ENCODE results near the gene PTPRM. TPM values are rescaled to one million over a fixed set of nuclear protein-coding genes. Genes with fewer than 3 reads are reported as not detected.

Gene PTPRM
- total RNA-seq, 1 donor = 84.7 TPM

GRCh38 chr18:7558769-7559168, 8.3 kb upstream of the PTPRM start:
- no peaks in the 10 kb centered on the region for H3K36me3 ChIP-seq (ENCODE audit: insufficient read depth, low read length)
- no peaks in the 10 kb centered on the region for H3K4me1 ChIP-seq (ENCODE audit: insufficient read depth, low read length)
- TF ChIP-seq, protein P1, sequence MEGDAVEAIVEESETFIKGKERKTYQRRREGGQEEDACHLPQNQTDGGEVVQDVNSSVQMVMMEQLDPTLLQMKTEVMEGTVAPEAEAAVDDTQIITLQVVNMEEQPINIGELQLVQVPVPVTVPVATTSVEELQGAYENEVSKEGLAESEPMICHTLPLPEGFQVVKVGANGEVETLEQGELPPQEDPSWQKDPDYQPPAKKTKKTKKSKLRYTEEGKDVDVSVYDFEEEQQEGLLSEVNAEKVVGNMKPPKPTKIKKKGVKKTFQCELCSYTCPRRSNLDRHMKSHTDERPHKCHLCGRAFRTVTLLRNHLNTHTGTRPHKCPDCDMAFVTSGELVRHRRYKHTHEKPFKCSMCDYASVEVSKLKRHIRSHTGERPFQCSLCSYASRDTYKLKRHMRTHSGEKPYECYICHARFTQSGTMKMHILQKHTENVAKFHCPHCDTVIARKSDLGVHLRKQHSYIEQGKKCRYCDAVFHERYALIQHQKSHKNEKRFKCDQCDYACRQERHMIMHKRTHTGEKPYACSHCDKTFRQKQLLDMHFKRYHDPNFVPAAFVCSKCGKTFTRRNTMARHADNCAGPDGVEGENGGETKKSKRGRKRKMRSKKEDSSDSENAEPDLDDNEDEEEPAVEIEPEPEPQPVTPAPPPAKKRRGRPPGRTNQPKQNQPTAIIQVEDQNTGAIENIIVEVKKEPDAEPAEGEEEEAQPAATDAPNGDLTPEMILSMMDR (IDR thresholded peaks at IDR 0.05; ENCODE audit: extremely low read depth, low read depth, low read length) = no peak
- no peaks in the 10 kb centered on the region for H3K27me3 ChIP-seq (ENCODE audit: insufficient read depth, low read length)
- no peak for DNase-seq (ENCODE audit: insufficient read length, low spot score, missing footprints)
- H3K27ac ChIP-seq (ENCODE audit: low read depth, low read length) = no peak overlapping the region
- no peaks in the 10 kb centered on the region for H4K20me1 ChIP-seq (ENCODE audit: insufficient read depth, low read length)
- no peaks in the 10 kb centered on the region for H3K79me2 ChIP-seq (ENCODE audit: insufficient read depth, low read length)
- no peaks in the 10 kb centered on the region for H3K9me3 ChIP-seq (ENCODE audit: low read depth, low read length)
- no peak overlapping the region for H3K4me2 ChIP-seq (ENCODE audit: insufficient read depth, low read length)
- H2AFZ ChIP-seq (ENCODE audit: low read length) = no peak overlapping the region
- H3K4me3 ChIP-seq (ENCODE audit: insufficient read depth, low read length) = no peak overlapping the region

- Histone ChIP-seq H4K20me1 (ENCODE audit: insufficient read depth, low read length) (no peaks in the 10 kb centered on the region), H3K36me3 (ENCODE audit: insufficient read depth, low read length) (no peaks in the 10 kb centered on the region)
These were observed 7.3 kb upstream of the PTPRM start for GRCh38 chr18:7559709-7560319.

DNA sequence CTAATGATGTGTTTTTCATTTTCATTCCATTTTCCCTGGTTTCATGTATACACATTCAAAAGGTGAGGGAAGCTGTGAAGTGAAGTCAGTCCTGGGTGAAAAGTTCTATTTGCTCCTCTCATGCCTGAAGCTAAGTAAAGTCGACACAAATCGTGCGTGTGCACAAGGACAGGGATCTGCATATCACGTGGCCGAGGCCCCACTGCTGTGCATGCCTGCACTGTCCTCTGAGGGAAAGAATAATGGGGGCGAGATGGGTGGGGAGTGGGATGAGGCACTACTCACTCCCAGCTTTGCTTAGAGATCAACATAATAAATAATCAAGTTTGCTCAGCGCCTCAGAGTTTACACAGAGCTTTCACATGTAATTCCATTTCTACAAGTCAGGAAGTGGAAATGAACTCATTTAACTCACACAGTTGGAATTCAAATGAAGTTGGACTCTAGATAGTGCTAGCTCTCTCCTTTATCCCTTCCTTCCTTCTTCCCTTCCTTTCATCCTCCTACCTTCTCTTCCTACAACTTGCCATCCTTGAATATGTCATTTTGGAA, 5.1 kb upstream of the PTPRM start:
- Histone ChIP-seq H4K20me1 (ENCODE audit: insufficient read depth, low read length) (no peaks in the 10 kb centered on the region), H3K4me3 (ENCODE audit: insufficient read depth, low read length) (no peak overlapping the region), H2AFZ (ENCODE audit: low read length) (peak overlapping the region; percentile 0), H3K36me3 (ENCODE audit: insufficient read depth, low read length) (no peaks in the 10 kb centered on the region), H3K4me2 (ENCODE audit: insufficient read depth, low read length) (no peak overlapping the region), H3K4me1 (ENCODE audit: insufficient read depth, low read length) (peaks cover 6% of the 10 kb centered on the region), H3K9me3 (ENCODE audit: low read depth, low read length) (no peaks in the 10 kb centered on the region), H3K27ac (ENCODE audit: low read depth, low read length) (no peak overlapping the region), H3K27me3 (ENCODE audit: insufficient read depth, low read length) (no peaks in the 10 kb centered on the region), H3K79me2 (ENCODE audit: insufficient read depth, low read length) (no peaks in the 10 kb centered on the region)
- no peak for DNase-seq (ENCODE audit: insufficient read length, low spot score, missing footprints)
- TF ChIP-seq, protein P1 (IDR thresholded peaks at IDR 0.05; ENCODE audit: extremely low read depth, low read depth, low read length) = no peak

More at GRCh38 chr18:7559709-7560319, 7.3 kb upstream of the PTPRM start:
- H3K4me1 ChIP-seq (ENCODE audit: insufficient read depth, low read length) = no peaks in the 10 kb centered on the region
- H3K27me3 ChIP-seq (ENCODE audit: insufficient read depth, low read length) = no peaks in the 10 kb centered on the region
- TF ChIP-seq, protein P1 (IDR thresholded peaks at IDR 0.05; ENCODE audit: extremely low read depth, low read depth, low read length) = no peak
- H2AFZ ChIP-seq (ENCODE audit: low read length) = no peak overlapping the region
- no peak overlapping the region for H3K4me3 ChIP-seq (ENCODE audit: insufficient read depth, low read length)
- no peaks in the 10 kb centered on the region for H3K79me2 ChIP-seq (ENCODE audit: insufficient read depth, low read length)
- H3K4me2 ChIP-seq (ENCODE audit: insufficient read depth, low read length) = no peak overlapping the region
- H3K27ac ChIP-seq (ENCODE audit: low read depth, low read length) = no peak overlapping the region
- DNase-seq (ENCODE audit: insufficient read length, low spot score, missing footprints) = peak; percentile 13
- no peaks in the 10 kb centered on the region for H3K9me3 ChIP-seq (ENCODE audit: low read depth, low read length)

DNA sequence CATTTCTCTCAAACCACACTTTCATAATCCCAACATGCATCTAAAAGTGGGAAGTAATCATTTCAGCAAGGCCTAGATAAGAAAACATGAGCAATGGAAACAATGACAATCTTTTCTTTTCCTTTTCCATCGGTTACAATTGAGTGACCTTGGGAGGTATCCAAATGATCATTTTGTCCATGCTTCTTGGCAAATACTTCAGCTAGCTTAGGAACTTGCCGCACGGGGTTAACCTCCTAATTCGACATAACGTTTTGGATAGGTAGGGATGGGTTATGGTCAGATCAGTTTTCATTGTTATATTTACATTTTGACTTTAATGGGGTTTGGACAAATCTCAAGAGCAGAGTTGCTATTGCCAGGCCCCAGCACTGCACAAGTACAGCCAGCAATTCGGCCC, 4.6 kb upstream of the PTPRM start:
- Histone ChIP-seq H3K27me3 (ENCODE audit: insufficient read depth, low read length) (no peaks in the 10 kb centered on the region), H3K4me1 (ENCODE audit: insufficient read depth, low read length) (peaks cover 6% of the 10 kb centered on the region), H2AFZ (ENCODE audit: low read length) (peak overlapping the region; percentile 0), H3K4me2 (ENCODE audit: insufficient read depth, low read length) (no peak overlapping the region), H3K27ac (ENCODE audit: low read depth, low read length) (no peak overlapping the region), H3K9me3 (ENCODE audit: low read depth, low read length) (no peaks in the 10 kb centered on the region), H4K20me1 (ENCODE audit: insufficient read depth, low read length) (no peaks in the 10 kb centered on the region), H3K4me3 (ENCODE audit: insufficient read depth, low read length) (no peak overlapping the region), H3K36me3 (ENCODE audit: insufficient read depth, low read length) (no peaks in the 10 kb centered on the region), H3K79me2 (ENCODE audit: insufficient read depth, low read length) (no peaks in the 10 kb centered on the region)
- TF ChIP-seq, protein P1 (IDR thresholded peaks at IDR 0.05; ENCODE audit: extremely low read depth, low read depth, low read length) = no peak
- DNase-seq (ENCODE audit: insufficient read length, low spot score, missing footprints) = no peak

Measured in osteoblast (primary cell).